IMR-90 (cell line): ENCODE measurements around the gene EML4. TPM values are rescaled to one million over a fixed set of nuclear protein-coding genes. Genes with fewer than 3 reads are reported as not detected.

Experiments
- ATAC-seq: fragments of 200-7000 bp; cut with Tn5 transposase; 2 replicates; pipeline ENCODE4 v1.9.1; 2020; ENCODE audit warnings: low read depth, mild to moderate bottlenecking, moderate library complexity
- BruUV-seq: library from RNA; stranded (reverse); fragments of 400-500 nt; replicated peaks from 2 replicates; lab custom pipeline; 2021; lab: Mats Ljungman, UMichigan
- CTCF ChIA-PET: fragments of 300-600 bp; formaldehyde crosslinking; extraction: SDS; loops from one replicate; lab custom pipeline; 2021; ENCODE audit warnings: antibody characterized with exemption; lab: Yijun Ruan, JAX
- POLR2A ChIA-PET: fragments of 300-600 bp; sonication (Branson Sonifier 250); formaldehyde crosslinking; loops from one replicate; lab custom pipeline; 2022; ENCODE audit warnings: antibody characterized with exemption; ENCODE audit not compliant: unreplicated experiment; lab: Charles Lee
- DNase-seq: peaks from one replicate; pipeline ENCODE4 v3.0.0; 2013
- H2AFZ ChIP-seq: replicated peaks from 2 replicates; pipeline ENCODE3; 2013; ENCODE audit warnings: low read length, mild to moderate bottlenecking; ENCODE audit not compliant: poor library complexity
- H2AK5ac ChIP-seq: 2 replicates; pipeline ENCODE4 v1.6.1; 2013; ENCODE audit warnings: low read depth, low read length, inconsistent platforms
- H2AK9ac ChIP-seq: replicated peaks from 2 replicates; pipeline ENCODE3; 2013; ENCODE audit warnings: mild to moderate bottlenecking, low read depth, low read length, moderate library complexity; ENCODE audit not compliant: poor library complexity
- H2BK120ac ChIP-seq: 2 replicates; pipeline ENCODE4 v1.6.1; 2013; ENCODE audit warnings: low read depth, low read length, inconsistent platforms
- H2BK15ac ChIP-seq: 3 replicates; pipeline ENCODE4 v1.6.1; 2013; ENCODE audit warnings: low read depth, low read length, inconsistent platforms
- H2BK20ac ChIP-seq: 2 replicates; pipeline ENCODE4 v1.6.1; 2013; ENCODE audit warnings: low read depth, mild to moderate bottlenecking, inconsistent platforms, low read length, moderate library complexity
- H2BK5ac ChIP-seq: 2 replicates; pipeline ENCODE4 v1.6.1; 2013; ENCODE audit warnings: mild to moderate bottlenecking, low read depth, low read length, inconsistent platforms; ENCODE audit not compliant: poor library complexity, severe bottlenecking
- H3K14ac ChIP-seq: replicated peaks from 2 replicates; pipeline ENCODE4 v1.6.1; 2013; ENCODE audit warnings: low read depth, low read length, inconsistent platforms
- H3K18ac ChIP-seq: 2 replicates; pipeline ENCODE4 v1.6.1; 2013; ENCODE audit warnings: low read depth, low read length, control low read depth
- H3K23ac ChIP-seq: 2 replicates; pipeline ENCODE4 v1.6.1; 2013; ENCODE audit warnings: low read depth, low read length, inconsistent platforms
- H3K27ac ChIP-seq: 2 replicates; pipeline ENCODE4 v1.5.1; 2013; ENCODE audit warnings: mild to moderate bottlenecking, control low read depth, low read length; ENCODE audit not compliant: insufficient read depth
- H3K27me3 ChIP-seq: 2 replicates; pipeline ENCODE4 v1.6.1; 2013; ENCODE audit warnings: low read length; ENCODE audit not compliant: control insufficient read depth, insufficient read depth
- H3K36me3 ChIP-seq: 2 replicates; pipeline ENCODE4 v1.6.1; 2013; ENCODE audit warnings: low read length, mixed read lengths; ENCODE audit not compliant: control insufficient read depth, insufficient read depth
- H3K4ac ChIP-seq: 2 replicates; pipeline ENCODE4 v1.6.1; 2013; ENCODE audit warnings: low read depth, low read length, inconsistent platforms
- H3K4me1 ChIP-seq: 2 replicates; pipeline ENCODE4 v1.6.1; 2013; ENCODE audit warnings: low read length, mixed read lengths; ENCODE audit not compliant: control insufficient read depth, insufficient read depth
- H3K4me2 ChIP-seq: 2 replicates; pipeline ENCODE4 v1.6.1; 2013; ENCODE audit warnings: low read depth, mild to moderate bottlenecking, control low read depth, low read length, moderate library complexity
- H3K4me3 ChIP-seq: 2 replicates; pipeline ENCODE4 v1.5.1; 2013; ENCODE audit warnings: low read depth, mild to moderate bottlenecking, control low read depth, low read length, moderate library complexity; ENCODE audit not compliant: insufficient read depth
- H3K56ac ChIP-seq: 2 replicates; pipeline ENCODE4 v1.6.1; 2013; ENCODE audit warnings: low read length, inconsistent platforms; ENCODE audit not compliant: insufficient read depth; ENCODE audit errors: extremely low read depth
- H3K79me1 ChIP-seq, 2 experiments: 2 replicates each; pipeline ENCODE4 v1.6.1; 2013; ENCODE audit warnings: low read length in 2 of 2, inconsistent platforms in 1 of 2, low read depth in 1 of 2
- H3K9ac ChIP-seq: 2 replicates; pipeline ENCODE4 v1.6.1; 2013; ENCODE audit warnings: low read depth, low read length, control low read depth
- H3K9me1 ChIP-seq: 2 replicates; pipeline ENCODE4 v1.6.1; 2013; ENCODE audit warnings: low read length, inconsistent platforms; ENCODE audit not compliant: insufficient read depth
- H3K9me3 ChIP-seq: 2 replicates; pipeline ENCODE4 v1.6.1; 2013; ENCODE audit warnings: low read length; ENCODE audit not compliant: control insufficient read depth, insufficient read depth
- H4K20me1 ChIP-seq: 2 replicates; pipeline ENCODE4 v1.6.1; 2013; ENCODE audit warnings: low read length, inconsistent platforms; ENCODE audit not compliant: insufficient read depth
- H4K5ac ChIP-seq: 2 replicates; pipeline ENCODE4 v1.6.1; 2013; ENCODE audit warnings: mild to moderate bottlenecking, low read depth, low read length, control low read depth
- H4K8ac ChIP-seq, 2 experiments: 2 replicates each; pipeline ENCODE4 v1.6.1; 2013; ENCODE audit warnings: low read depth in 2 of 2, low read length in 2 of 2, control low read depth in 1 of 2, inconsistent platforms in 1 of 2
- H4K91ac ChIP-seq: 2 replicates; pipeline ENCODE4 v1.6.1; 2013; ENCODE audit warnings: low read depth, low read length, inconsistent platforms; ENCODE audit not compliant: insufficient read depth
- CHD1 ChIP-seq: IDR thresholded peaks from 2 replicates; pipeline ENCODE4 v1.6.1; 2012; ENCODE audit warnings: low read depth, low read length, improper control_type of control experiment
- FOS ChIP-seq: fragments of 150-350 bp; IDR thresholded peaks from 2 replicates; pipeline ENCODE4 v1.6.1; 2016; ENCODE audit warnings: low read depth, low read length
- MAFK ChIP-seq: IDR thresholded peaks from 2 replicates; pipeline ENCODE4 v1.6.1; 2012; ENCODE audit warnings: low read depth, low read length, improper control_type of control experiment
- MAZ ChIP-seq: IDR thresholded peaks from 2 replicates; pipeline ENCODE4 v1.6.1; 2012; ENCODE audit warnings: low read depth, mild to moderate bottlenecking, low read length, improper control_type of control experiment, moderate library complexity, borderline replicate concordance
- MXI1 ChIP-seq: IDR thresholded peaks from 2 replicates; pipeline ENCODE4 v1.6.1; 2012; ENCODE audit warnings: low read depth, mild to moderate bottlenecking, low read length, moderate library complexity, borderline replicate concordance
- NFE2L2 ChIP-seq: fragments of 150-350 bp; IDR thresholded peaks from 2 replicates; pipeline ENCODE4 v1.6.1; 2016; ENCODE audit warnings: low read depth, mild to moderate bottlenecking, low read length
- POLR2A ChIP-seq: IDR thresholded peaks from 2 replicates; pipeline ENCODE4 v1.6.1; 2012; ENCODE audit warnings: mild to moderate bottlenecking, low read depth, low read length
- RAD21 ChIP-seq: IDR thresholded peaks from 2 replicates; pipeline ENCODE4 v1.6.1; 2012; ENCODE audit warnings: low read length, improper control_type of control experiment
- RCOR1 ChIP-seq: IDR thresholded peaks from 2 replicates; pipeline ENCODE4 v1.6.1; 2012; ENCODE audit warnings: mild to moderate bottlenecking, low read length, improper control_type of control experiment; ENCODE audit not compliant: insufficient replicate concordance
- RFX5 ChIP-seq: IDR thresholded peaks from 2 replicates; pipeline ENCODE4 v1.8.0; 2012; ENCODE audit warnings: low read depth, mild to moderate bottlenecking, low read length, moderate library complexity
- SMC3 ChIP-seq: fragments of 150-350 bp; IDR thresholded peaks from 2 replicates; pipeline ENCODE4 v1.6.1; 2016; ENCODE audit warnings: low read depth, mild to moderate bottlenecking, antibody characterized with exemption, low read length, moderate library complexity
- WGBS, 2 experiments: methylation state at CpG; one replicate each; pipeline versions ENCODE4 v1.1.5 to v1.1.7; 2013; ENCODE audit warnings: missing lambda C conversion rate in 2 of 2; ENCODE audit not compliant: insufficient read length in 1 of 2; ENCODE audit errors: extremely low coverage in 2 of 2; 5-methylcytosine and 5-hydroxymethylcytosine counted together
- dilution Hi-C: fragments of 300-500 bp; cut with HindIII; formaldehyde crosslinking; loops from one replicate; pipeline ENCODE4 v1.14.3; 2018; ENCODE audit warnings: low sequenced_read_pairs; ENCODE audit not compliant: unreplicated experiment
- in situ Hi-C: fragments of 300-500 bp; cut with MboI; formaldehyde crosslinking; loops from 3 replicates; pipeline ENCODE4 v1.14.3; 2019; ENCODE audit warnings: low sequenced_read_pairs, inconsistent platforms, mixed read lengths
- intact Hi-C: fragments of 100-400 bp; cut with micrococcal nuclease; formaldehyde crosslinking; loops from 2 replicates; pipeline ENCODE4 v1.10.0; 2022
- polyA plus RNA-seq, 3 experiments: library from polyadenylated mRNA; depleted of rRNA; stranded (reverse); fragments of >200 nt; gene quantifications; 2 replicates each; pipeline ENCODE4 v1.2.3, GENCODE V29; 2012; ENCODE audit warnings: low replicate concordance in 1 of 3
- total RNA-seq: library from RNA; depleted of rRNA; stranded (reverse); fragments of >200 nt; gene quantifications from 2 replicates; pipeline ENCODE4 v1.2.3, GENCODE V29; 2012
- TF ChIP-seq, protein P1 (sequence below): fragments of 150-350 bp; IDR thresholded peaks from 2 replicates; pipeline ENCODE4 v1.6.1; 2017; ENCODE audit warnings: mild to moderate bottlenecking, antibody characterized with exemption, low read length, low read depth
- TF ChIP-seq, protein P2 (sequence below): fragments of 150-350 bp; IDR thresholded peaks from 2 replicates; pipeline ENCODE4 v1.6.1; 2016; ENCODE audit warnings: low read depth, mild to moderate bottlenecking, low read length, moderate library complexity, borderline replicate concordance

Gene EML4
- total and polyA plus RNA-seq, 2 of the 4 experiments (the other 2 are of a cell fraction), result 29.7 to 73.7 TPM

DNA sequence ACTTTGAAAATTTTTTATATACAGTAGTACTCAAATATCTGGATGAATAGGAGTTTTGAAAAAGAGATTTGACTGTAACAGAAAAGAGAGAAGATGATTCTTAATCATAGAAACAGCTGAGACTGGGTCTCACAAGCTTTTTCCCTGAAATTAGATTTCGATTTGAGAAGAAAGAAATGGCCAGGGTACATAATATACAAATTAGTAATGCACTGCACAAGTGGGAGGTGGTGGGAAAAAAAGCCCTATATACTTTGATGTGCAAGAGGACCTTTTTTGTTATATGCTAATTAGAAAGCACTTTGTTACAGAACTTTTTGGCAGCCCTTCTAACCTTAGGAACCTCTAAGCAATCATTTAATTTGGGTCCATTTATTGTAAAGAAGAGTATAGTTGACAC lies 62.9 kb downstream of the EML4 start:
- Histone ChIP-seq H3K23ac (no peak overlapping the region), H3K18ac (no peak overlapping the region), H2BK5ac (no peak overlapping the region), H3K4me2 (no peak overlapping the region), H3K36me3 (no peaks in the 10 kb centered on the region), H4K5ac (no peak overlapping the region), H3K27me3 (no peaks in the 10 kb centered on the region), H2BK20ac (no peak overlapping the region), H2BK15ac (no peak overlapping the region), H3K79me1 (peaks cover 26 to 54% of the 10 kb centered on the region in 2 experiments), H2AK9ac (no peak overlapping the region), H3K27ac (no peak overlapping the region), H4K91ac (no peak overlapping the region), H2BK120ac (no peak overlapping the region), H2AFZ (no peak overlapping the region), H3K4me1 (peaks cover 6% of the 10 kb centered on the region), H3K4ac (no peak overlapping the region), H3K9ac (no peak overlapping the region), H4K8ac (no peak overlapping the region), H3K9me3 (no peaks in the 10 kb centered on the region), H3K56ac (no peak overlapping the region), H2AK5ac (no peak overlapping the region), H3K14ac (no peak overlapping the region), H3K9me1 (0 out of 2 replicates have a peak, but pooled peaks cover 3% of the 10 kb centered on the region), H3K4me3 (no peak overlapping the region), H4K20me1 (0 out of 2 replicates have a peak, but pooled peaks cover 8% of the 10 kb centered on the region)
- no peak for ATAC-seq
- ChIA-PET CTCF (no interaction called here), POLR2A (no interaction called here)
- no peak for DNase-seq
- intact Hi-C loops (loop anchor here (5.0 kb wide), 1 partner anchor 60 kb away; no protein-coding TSS in a partner anchor), in situ Hi-C loops (no loop called here), dilution Hi-C loops (no loop called here)
- no CpG with 5 or more reads among the region's 1 CpG for WGBS, 2 experiments
- TF ChIP-seq RFX5, result no peak
- no peak for TF ChIP-seq RAD21
- TF ChIP-seq NFE2L2, result no peak
- no peak for TF ChIP-seq RCOR1
- TF ChIP-seq, protein P1, sequence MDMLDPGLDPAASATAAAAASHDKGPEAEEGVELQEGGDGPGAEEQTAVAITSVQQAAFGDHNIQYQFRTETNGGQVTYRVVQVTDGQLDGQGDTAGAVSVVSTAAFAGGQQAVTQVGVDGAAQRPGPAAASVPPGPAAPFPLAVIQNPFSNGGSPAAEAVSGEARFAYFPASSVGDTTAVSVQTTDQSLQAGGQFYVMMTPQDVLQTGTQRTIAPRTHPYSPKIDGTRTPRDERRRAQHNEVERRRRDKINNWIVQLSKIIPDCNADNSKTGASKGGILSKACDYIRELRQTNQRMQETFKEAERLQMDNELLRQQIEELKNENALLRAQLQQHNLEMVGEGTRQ, result no peak
- TF ChIP-seq MXI1, result no peak
- TF ChIP-seq MAZ, result no peak
- no peak for TF ChIP-seq MAFK
- TF ChIP-seq SMC3, result no peak
- no peak for TF ChIP-seq CHD1
- TF ChIP-seq, protein P2, sequence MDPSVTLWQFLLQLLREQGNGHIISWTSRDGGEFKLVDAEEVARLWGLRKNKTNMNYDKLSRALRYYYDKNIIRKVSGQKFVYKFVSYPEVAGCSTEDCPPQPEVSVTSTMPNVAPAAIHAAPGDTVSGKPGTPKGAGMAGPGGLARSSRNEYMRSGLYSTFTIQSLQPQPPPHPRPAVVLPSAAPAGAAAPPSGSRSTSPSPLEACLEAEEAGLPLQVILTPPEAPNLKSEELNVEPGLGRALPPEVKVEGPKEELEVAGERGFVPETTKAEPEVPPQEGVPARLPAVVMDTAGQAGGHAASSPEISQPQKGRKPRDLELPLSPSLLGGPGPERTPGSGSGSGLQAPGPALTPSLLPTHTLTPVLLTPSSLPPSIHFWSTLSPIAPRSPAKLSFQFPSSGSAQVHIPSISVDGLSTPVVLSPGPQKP, result no peak
- TF ChIP-seq POLR2A, result no peak
- TF ChIP-seq FOS, result no peak
- no TSS peak for BruUV-seq
